ENCODE results near the gene PRAC1. TPM values are rescaled to one million over a fixed set of nuclear protein-coding genes. Genes with fewer than 3 reads are reported as not detected.

The PRAC1 gene
- total and polyA plus RNA-seq, 2 of the 8 experiments (the other 6 are each of a cell fraction or from before 2014, with no cell fraction given), result not detected

DNA sequence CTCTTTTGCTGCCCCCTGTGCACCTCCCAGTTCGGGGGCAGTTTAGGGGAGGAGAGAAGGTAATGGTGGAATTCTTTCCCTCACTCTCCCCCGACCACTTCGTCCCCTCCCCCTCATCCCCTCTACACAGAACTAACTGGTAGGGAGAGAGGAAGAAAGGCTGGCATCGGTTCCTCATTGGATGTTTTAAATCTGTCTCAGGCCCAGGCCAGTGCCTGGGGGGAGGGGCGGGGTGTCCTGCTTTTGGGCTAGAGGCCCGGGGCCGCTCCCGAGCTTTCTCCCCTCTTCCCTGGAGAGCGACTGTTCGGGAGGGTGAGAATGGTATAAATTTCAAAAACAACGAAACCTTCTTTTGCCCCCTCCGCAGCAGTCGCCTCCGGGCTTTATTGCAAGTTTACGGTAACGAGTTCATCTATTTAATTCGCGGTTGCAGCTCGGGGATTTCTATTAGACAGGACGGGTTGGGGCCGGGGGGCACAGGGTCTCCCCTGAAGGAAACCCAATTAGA is 651 bp upstream of the PRAC1 start, which contains the start of gene PRAC2 (continued):
- peak; percentile 26 for TF ChIP-seq CTBP2 (IDR thresholded peaks at IDR 0.05; ENCODE audit: borderline replicate concordance, insufficient read depth, insufficient read length, low read length)
